ENCODE results near the gene COMMD6. TPM values are rescaled to one million over a fixed set of nuclear protein-coding genes. Genes with fewer than 3 reads are reported as not detected.

Gene COMMD6
- total RNA-seq (2022; extraction: Qiagen RNA extraction; ENCODE audit: low read depth) = 103 to 155 TPM (median 140 TPM) in 5 replicates

GRCh38 chr13:75537401-75538365 is at the start of gene COMMD6:
Gene COMMD6 (minus strand): TSS chr13:75537841. CDS start chr13:75537805, 36 bp downstream.

DNA sequence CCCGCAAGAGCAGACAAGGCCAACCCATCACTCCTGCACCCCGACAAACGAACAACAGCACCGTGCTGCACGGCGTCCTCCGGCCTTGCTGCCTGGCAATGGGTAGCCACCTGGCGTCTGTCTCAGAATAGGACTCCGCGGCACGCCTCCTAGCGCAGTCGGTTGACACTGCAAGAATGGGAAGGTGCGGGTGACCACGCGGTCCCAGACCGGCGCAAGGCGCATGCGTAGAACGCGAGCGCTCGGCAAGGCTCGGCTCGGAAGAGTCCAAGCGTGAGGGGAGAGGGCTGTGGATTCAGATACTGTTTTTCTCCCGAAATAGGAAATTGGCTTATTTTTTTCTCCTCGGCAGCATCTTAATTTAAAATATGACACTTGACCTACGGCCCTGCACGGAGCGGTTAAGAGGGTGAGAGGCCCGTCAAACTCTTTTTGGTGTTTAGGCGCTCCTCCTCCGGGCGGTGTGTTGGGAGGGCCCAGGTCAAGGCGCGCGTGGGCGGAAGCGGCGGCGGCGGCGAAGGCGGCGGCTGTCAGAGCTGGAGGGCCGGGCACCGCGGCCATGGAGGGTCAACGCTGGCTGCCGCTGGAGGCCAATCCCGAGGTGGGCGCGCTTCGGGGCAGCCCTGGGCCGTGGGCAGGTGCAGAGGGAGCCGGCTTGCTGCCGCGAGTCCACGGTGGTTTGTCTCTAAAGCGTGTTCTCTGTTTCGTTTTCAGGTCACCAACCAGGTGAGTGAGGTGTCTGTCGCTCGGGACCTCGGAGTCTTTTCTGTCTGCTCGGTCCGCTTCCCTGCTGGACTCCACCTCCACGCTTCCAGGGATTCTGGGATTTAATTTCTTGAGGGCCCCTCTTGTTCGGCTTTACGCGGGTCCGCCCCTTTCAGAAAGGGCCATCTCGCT is 11.9 kb upstream of the COMMD6 start, which contains the start of gene UCHL3:
TSS of gene UCHL3 (plus strand) at position 530 of the 897 bp plus-strand sequence. CDS start at position 560, 30 bp downstream.

DNA sequence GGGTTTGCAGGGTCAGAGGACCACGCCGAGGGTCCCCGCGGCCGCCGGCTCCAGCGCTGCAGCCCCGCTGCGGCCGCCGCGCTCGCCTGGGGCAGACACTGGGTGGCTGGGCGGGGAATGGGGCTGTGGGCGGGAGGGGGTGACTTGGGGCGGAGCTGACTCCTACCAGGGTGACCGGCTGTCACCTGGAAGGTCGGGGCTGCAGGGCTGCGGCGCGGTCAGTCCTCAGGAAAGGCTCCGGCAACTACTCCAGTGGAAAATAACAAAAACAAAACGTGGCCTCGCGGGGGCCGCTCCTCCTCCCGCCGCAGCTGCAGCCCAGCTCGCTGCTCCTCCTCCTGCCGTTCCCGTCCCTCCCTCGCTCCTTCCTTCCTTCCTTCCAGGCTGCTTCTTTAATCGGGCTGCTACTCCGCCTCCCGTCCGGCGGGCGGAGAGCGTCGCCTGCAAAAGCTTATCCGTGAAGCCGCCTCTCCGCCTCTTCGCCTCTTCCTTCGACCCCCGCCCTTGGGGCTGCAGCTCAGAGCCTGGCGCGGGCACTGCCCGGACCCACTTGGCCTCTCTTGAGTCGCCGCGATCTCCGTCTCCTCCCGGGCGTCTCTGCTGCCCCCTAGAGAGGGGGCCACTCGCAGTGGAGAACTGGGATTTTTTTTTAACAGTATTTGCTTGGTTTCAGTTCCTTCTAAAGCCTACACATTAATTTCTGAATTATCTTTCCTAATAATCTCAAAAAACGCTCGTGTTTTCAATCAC is 55.4 kb downstream of the COMMD6 start, which contains the start of gene TBC1D4:
TSS of gene TBC1D4 (minus strand) at position 100 of the 750 bp plus-strand sequence. CDS start 402 bp downstream, outside the sequence.

Other genes with a start within 250 kb of the COMMD6 start
- 14.3 to 19.7 TPM (median 17.0 TPM) in 5 replicates for gene TBC1D4, start 55.7 kb downstream of the COMMD6 start, total RNA-seq (2022; extraction: Qiagen RNA extraction; ENCODE audit: low read depth)
- gene UCHL3, start 11.9 kb upstream of the COMMD6 start, total RNA-seq (2022; extraction: Qiagen RNA extraction; ENCODE audit: low read depth) = 39.5 to 54.4 TPM (median 50.3 TPM) in 5 replicates
- 35.4 to 46.1 TPM (median 42.3 TPM) in 5 replicates for gene LMO7, start 98.5 kb upstream of the COMMD6 start, total RNA-seq (2022; extraction: Qiagen RNA extraction; ENCODE audit: low read depth)